BE2C (cell line): Measurements from ENCODE around the gene UBE2O.

Experiments
- DNase-seq: peaks from one replicate; pipeline ENCODE4 v3.0.0-alpha.2; 2020
- H3K27me3 ChIP-seq: fragments of 250-450 bp; sonication (Bioruptor Pico); 2 replicates; pipeline ENCODE4 v1.5.1; 2020; ENCODE audit warnings: mild to moderate bottlenecking
- H3K36me3 ChIP-seq: fragments of 250-450 bp; sonication (Bioruptor Pico); 2 replicates; pipeline ENCODE4 v1.5.1; 2020; ENCODE audit warnings: mild to moderate bottlenecking
- H3K4me1 ChIP-seq: fragments of 250-450 bp; sonication (Bioruptor Pico); 2 replicates; pipeline ENCODE4 v1.5.1; 2020
- H3K4me3 ChIP-seq: 2 replicates; pipeline ENCODE4 v1.5.1; 2011; ENCODE audit warnings: low read depth, low read length
- H3K9me3 ChIP-seq: fragments of 250-450 bp; sonication (Bioruptor Pico); 2 replicates; pipeline ENCODE4 v1.5.1; 2020
- TF ChIP-seq, protein P1 (sequence below): IDR thresholded peaks from 2 replicates; pipeline ENCODE4 v1.5.1; 2012; ENCODE audit warnings: mild to moderate bottlenecking, low read depth, low read length

Gene UBE2O

GRCh38 chr17:76391200-76391715 is 61.7 kb downstream of the UBE2O start:
- peaks cover 41% of the 10 kb centered on the region for H3K36me3 ChIP-seq

DNA sequence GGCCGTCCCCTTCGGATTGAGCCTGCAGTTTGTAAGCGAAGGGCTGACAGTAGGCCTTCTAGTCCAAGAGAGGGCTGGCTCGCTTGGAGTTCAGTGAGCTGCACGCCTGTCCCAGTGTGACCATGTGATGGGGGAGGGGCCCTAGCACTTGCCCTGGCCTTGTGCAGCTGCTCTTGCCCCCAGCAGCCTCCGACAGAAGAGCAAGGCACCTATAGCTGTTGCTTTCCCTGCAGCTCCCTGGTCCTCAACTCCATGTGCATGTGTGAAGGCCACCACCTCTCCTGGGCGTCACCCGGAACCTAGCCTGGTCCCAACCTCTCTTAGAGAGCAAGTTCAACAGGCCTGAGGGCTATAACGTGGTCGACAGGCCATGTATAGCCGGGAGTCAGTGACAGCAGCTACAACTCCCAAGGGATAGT is 62.9 kb downstream of the UBE2O start:
- no peak overlapping the region for H3K4me3 ChIP-seq

More at GRCh38 chr17:76391200-76391715, 61.7 kb downstream of the UBE2O start:
- Histone ChIP-seq H3K4me1 (peaks cover 11% of the 10 kb centered on the region), H3K27me3 (no peaks in the 10 kb centered on the region), H3K9me3 (no peaks in the 10 kb centered on the region), H3K4me3 (no peak overlapping the region)
- DNase-seq: no peak
- TF ChIP-seq, protein P1, sequence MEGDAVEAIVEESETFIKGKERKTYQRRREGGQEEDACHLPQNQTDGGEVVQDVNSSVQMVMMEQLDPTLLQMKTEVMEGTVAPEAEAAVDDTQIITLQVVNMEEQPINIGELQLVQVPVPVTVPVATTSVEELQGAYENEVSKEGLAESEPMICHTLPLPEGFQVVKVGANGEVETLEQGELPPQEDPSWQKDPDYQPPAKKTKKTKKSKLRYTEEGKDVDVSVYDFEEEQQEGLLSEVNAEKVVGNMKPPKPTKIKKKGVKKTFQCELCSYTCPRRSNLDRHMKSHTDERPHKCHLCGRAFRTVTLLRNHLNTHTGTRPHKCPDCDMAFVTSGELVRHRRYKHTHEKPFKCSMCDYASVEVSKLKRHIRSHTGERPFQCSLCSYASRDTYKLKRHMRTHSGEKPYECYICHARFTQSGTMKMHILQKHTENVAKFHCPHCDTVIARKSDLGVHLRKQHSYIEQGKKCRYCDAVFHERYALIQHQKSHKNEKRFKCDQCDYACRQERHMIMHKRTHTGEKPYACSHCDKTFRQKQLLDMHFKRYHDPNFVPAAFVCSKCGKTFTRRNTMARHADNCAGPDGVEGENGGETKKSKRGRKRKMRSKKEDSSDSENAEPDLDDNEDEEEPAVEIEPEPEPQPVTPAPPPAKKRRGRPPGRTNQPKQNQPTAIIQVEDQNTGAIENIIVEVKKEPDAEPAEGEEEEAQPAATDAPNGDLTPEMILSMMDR: no peak

DNA sequence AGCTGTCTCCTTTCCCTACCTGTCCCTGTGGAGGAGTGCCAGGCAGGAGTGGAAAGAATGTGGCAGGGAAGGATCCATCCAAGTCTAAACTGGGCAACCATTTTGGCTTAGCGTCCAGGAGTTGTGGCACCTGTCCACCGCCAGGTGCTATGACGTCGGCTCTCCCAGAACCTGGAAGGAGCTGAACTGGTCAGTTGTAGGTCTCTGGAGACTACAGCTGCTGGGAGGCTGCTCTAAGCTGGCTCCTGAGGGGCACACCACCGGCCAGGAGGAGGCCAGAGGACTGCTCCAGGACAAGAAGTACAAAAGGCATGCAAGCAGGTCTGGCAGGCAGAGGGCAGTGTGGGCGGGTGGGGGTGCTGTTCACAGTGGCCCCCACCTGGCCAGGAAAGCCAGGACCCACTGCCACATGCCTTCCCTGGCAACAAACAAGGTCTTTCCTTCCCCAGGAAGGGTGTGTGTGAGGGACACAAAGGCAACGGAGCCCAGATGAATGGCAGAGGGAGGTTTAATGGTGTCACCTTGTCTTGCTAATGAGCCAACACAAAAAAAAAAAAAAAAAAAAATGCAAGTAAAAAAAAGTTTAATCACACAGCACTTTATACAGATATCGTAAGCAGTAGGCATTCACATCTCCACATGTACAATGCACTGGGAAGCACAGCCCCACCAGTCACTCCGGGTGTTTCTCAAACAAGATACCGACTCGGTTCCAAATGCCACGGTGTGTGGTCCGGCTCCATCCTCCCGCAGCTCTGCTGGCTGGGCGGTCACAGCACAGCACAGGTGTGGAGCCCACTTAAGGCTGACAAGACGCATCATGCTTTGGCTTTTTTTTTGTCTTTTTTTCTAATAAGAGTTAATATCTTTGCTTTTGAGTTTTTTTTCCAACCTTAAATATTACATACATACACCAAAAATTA is 63.7 kb downstream of the UBE2O start:
- TF ChIP-seq, protein P1: no peak
- no peak overlapping the region for H3K4me3 ChIP-seq
- peaks cover 24% of the 10 kb centered on the region for H3K36me3 ChIP-seq
- no peak for DNase-seq
- peaks cover 16% of the 10 kb centered on the region for H3K4me1 ChIP-seq
- no peaks in the 10 kb centered on the region; the same call in 1 of the 2 replicates for H3K9me3 ChIP-seq
- H3K27me3 ChIP-seq: peaks cover 18% of the 10 kb centered on the region

More for the DNA sequence above, 62.9 kb downstream of the UBE2O start:
- peak; percentile 73 for DNase-seq
- Histone ChIP-seq H3K4me1 (peaks cover 16% of the 10 kb centered on the region), H3K36me3 (peaks cover 30% of the 10 kb centered on the region), H3K9me3 (no peaks in the 10 kb centered on the region), H3K27me3 (peaks cover 10% of the 10 kb centered on the region)
- TF ChIP-seq, protein P1: no peak

GRCh38 chr17:76386966-76387765 is 65.8 kb downstream of the UBE2O start:
- no peak overlapping the region for H3K4me3 ChIP-seq
- peaks cover 16% of the 10 kb centered on the region for H3K4me1 ChIP-seq
- peaks cover 38% of the 10 kb centered on the region for H3K27me3 ChIP-seq
- TF ChIP-seq, protein P1: no peak
- peaks cover 13% of the 10 kb centered on the region for H3K36me3 ChIP-seq
- no peaks in the 10 kb centered on the region; the same call in 1 of the 2 replicates for H3K9me3 ChIP-seq
- DNase-seq: no peak

DNA sequence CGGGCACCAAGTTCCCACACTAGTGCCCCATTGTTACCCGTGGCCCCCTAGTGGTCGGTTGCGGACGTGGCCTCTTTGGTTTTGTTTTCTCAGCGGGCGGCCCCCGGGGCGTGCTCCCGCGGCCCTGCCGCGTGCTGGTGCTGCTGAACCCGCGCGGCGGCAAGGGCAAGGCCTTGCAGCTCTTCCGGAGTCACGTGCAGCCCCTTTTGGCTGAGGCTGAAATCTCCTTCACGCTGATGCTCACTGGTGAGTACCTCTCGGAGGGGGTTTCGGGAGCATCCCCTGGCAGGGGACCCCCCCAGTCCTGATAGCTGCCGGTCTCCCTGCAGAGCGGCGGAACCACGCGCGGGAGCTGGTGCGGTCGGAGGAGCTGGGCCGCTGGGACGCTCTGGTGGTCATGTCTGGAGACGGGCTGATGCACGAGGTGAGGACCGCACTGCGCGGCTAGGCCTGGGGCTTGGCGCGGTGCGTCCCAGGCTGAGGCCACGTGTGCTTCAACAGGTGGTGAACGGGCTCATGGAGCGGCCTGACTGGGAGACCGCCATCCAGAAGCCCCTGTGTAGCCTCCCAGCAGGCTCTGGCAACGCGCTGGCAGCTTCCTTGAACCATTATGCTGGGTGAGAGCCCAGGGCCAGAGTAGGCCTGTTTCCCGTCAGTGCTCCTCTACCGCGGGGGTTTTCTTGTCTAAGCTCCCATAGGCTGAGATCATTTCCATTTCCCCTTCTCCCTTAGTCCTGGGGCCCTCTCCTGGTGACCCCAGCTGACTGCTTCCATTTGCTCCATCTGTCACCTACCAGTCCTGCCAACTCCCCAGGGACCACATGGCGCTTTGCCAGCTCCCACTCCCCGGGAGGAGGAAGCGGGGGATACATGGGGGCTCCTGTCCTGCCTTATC is 66.8 kb downstream of the UBE2O start:
- peaks cover 16% of the 10 kb centered on the region for H3K4me1 ChIP-seq
- H3K4me3 ChIP-seq: peak overlapping the region; percentile 35
- DNase-seq: peak; percentile 83
- no peaks in the 10 kb centered on the region; the same call in 1 of the 2 replicates for H3K9me3 ChIP-seq
- H3K36me3 ChIP-seq: peaks cover 6% of the 10 kb centered on the region
- H3K27me3 ChIP-seq: peaks cover 38% of the 10 kb centered on the region
- TF ChIP-seq, protein P1: peak; percentile 63
